Islet precursor cell (in vitro differentiated cells): Measurements from ENCODE around the gene ISLR2.
"Not testable (repeated sequence)": the region's sequence is repeated elsewhere in the genome, so short reads cannot be mapped to it uniquely, and the experiment has no call there.

Experiments used
- DNase-seq: peaks from one replicate; pipeline ENCODE4 v3.0.0-alpha.2; 2018

Gene ISLR2

GRCh38 chr15:74157868-74158827, 27.8 kb downstream of the ISLR2 start:
- no peak for DNase-seq

- DNase-seq = no peak
Measured at GRCh38 chr15:74158855-74159650, 28.7 kb downstream of the ISLR2 start.

GRCh38 chr15:74159773-74160172, 29.4 kb downstream of the ISLR2 start:
- no peak for DNase-seq

- not testable (repeated sequence) for DNase-seq
Measured at GRCh38 chr15:74160390-74160789, 30.0 kb downstream of the ISLR2 start.

GRCh38 chr15:74162195-74162536, 31.8 kb downstream of the ISLR2 start:
- not testable (repeated sequence) for DNase-seq

- DNase-seq = no peak
Measured at GRCh38 chr15:74165461-74165860, 35.1 kb downstream of the ISLR2 start.

GRCh38 chr15:74167891-74168331, 37.5 kb downstream of the ISLR2 start:
- DNase-seq = peak; percentile 52

GRCh38 chr15:74168711-74169126, 38.3 kb downstream of the ISLR2 start:
- DNase-seq = no peak

- peak; percentile 30 for DNase-seq
Measured at GRCh38 chr15:74170071-74170844, 39.9 kb downstream of the ISLR2 start.

- peak; percentile 43 for DNase-seq
Measured at GRCh38 chr15:74170875-74171578, 40.6 kb downstream of the ISLR2 start.

- peak; percentile 37 for DNase-seq
Measured at GRCh38 chr15:74171965-74172541, 41.7 kb downstream of the ISLR2 start.

- DNase-seq = peak; percentile 53
Measured at GRCh38 chr15:74172701-74173379, 42.5 kb downstream of the ISLR2 start.

GRCh38 chr15:74173380-74174218, 43.2 kb downstream of the ISLR2 start, which contains the start of gene ISLR:
Gene ISLR (plus strand): TSS chr15:74173710. CDS start chr15:74174859, 1,149 bp downstream.
- DNase-seq = peak; percentile 43

GRCh38 chr15:74174219-74174957, 44.0 kb downstream of the ISLR2 start:
- peak; percentile 52 for DNase-seq

GRCh38 chr15:74174958-74175253, 44.5 kb downstream of the ISLR2 start:
- DNase-seq = peak; percentile 45

- DNase-seq = peak; percentile 47
Measured at GRCh38 chr15:74175271-74176191, 45.1 kb downstream of the ISLR2 start.

- no peak for DNase-seq
Measured at GRCh38 chr15:74176262-74177214, 46.2 kb downstream of the ISLR2 start.
